NCI-H146 treated with DMSO at 0.1 percent for 48 hours (cell line): ENCODE data around the gene NOVA1.
A peak's percentile ranks its signal among the peaks of the same experiment; 100 is the strongest.

Experiments
- DNase-seq: peaks from one replicate; lab custom pipeline; 2025; ENCODE audit not compliant: unreplicated experiment; lab: John Stamatoyannopoulos, UW

Gene NOVA1

GRCh38 chr14:26463136-26463535 is 134.7 kb downstream of the NOVA1 start:
- DNase-seq, result no peak

- no peak for DNase-seq
Observed at GRCh38 chr14:26454105-26454504, 143.7 kb downstream of the NOVA1 start.

GRCh38 chr14:26448181-26448855 is 149.5 kb downstream of the NOVA1 start:
- DNase-seq, result peak; percentile 62

DNA sequence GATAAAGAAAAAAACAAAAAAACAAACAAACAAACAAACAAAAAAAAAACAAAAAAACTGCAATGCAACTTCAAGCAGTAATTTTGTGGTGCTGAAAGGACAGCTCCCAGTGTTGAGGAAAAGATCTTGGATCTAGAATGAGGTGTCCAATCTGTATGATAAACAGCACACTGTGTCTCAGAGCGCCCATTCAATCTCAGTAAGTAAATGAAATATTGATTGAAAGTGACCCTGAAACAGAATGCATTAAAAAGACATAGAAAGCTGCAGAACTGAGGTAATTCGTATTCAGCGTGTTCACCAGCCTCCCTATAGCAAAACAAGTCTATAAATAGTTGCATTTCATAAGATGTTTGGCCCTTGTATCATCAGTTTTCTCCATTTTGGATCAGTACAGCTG is 153.0 kb downstream of the NOVA1 start:
- DNase-seq, result no peak

DNA sequence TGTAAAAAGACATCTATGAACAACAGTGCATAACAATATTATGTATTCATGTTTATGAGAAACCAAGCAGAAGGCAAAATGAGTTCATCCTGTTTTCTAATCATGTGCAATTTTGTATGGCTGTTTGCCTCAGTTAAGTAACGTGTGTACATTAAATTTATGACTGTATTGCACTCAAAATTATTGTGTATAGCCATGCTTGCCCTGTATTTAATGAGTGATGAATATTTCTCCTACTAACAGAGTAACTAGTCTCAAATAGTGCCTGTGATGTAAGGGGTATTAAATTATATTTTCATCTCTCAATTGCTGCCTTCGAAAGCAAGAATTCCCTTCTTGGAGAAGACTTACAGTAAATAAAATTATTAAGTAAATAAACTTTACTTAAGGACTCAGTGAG is 154.2 kb downstream of the NOVA1 start:
- DNase-seq, result no peak

GRCh38 chr14:26429205-26429604 is 168.6 kb downstream of the NOVA1 start:
- DNase-seq, result no peak

DNA sequence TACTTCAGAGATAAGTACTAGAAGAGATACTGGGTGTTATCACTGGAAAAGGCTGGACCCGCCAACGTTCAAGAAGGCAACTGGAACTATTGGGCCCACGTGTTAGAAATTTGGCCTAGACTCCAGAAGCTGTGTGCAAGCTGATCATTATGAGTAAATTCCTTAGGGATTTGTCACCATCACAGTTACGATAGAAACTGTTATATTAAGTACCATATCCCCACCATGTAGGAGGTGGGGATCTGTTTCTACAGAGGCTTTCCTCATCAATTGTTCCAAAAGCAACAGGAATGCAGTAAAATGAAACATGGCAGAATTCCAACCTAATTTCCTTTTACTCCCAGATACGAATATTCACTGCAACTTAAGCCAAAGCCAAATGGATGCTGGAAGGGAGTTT is 170.7 kb downstream of the NOVA1 start:
- no peak for DNase-seq

DNA sequence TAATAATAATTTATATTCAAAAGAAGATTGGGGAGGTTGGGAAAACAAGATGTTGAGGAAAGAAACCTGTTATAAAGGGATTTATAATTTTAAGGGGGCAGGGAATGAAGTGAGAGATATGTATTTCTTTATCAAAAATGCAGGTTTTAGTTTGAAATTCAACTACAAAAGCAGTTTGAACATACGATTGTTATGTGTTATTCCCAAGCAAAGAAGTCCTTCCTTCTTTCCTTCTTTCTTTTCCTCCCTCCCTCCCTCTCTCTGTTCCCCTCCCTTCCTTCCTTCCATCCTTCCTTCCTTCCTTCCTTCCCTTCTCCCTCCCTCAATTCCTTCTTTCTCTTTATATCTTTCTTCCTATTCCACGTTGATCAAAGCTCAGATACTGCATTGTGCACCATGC is 173.3 kb downstream of the NOVA1 start:
- no peak for DNase-seq

DNA sequence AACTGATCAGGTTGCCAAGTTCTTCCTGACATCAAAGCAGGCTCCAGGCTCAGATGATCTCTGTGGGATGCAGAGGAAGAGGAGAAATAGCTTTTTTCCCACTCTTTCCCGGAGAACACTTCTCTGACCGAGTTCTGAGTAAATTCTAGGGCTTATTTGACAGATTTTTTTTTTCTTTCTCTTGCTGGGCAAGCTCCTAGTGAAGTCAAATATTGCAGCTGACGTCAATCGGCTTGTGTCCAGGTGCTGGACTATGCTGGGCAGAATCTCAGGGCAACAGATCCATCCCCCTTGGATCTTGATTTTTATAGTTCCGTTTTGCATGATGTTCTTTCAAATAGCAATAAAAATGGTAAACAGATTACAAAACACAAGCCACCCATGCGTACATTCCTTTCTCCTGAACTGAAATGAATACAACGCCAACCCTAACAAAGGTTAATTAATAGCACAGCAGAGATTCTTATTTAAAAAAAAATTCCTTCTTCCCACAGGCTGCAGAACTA is 182.2 kb downstream of the NOVA1 start:
- no peak for DNase-seq

DNA sequence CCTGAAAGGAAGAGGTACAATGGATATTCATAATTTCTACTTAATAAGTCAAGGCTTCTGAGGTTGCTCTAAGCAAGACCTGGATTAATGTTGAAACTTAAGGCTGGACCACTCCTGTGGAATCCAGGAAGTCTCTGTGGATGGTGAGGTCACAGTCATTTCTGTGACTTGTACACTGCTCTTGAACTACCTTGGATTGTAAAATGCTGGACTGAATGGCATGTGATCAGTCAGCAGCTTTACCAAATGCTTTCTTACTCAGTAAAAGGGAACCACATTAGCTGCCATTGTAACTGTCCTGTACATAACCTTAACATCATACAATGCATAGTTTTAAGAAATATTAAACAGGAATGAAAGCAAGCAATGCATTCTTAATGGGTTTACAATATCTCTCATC is 182.9 kb downstream of the NOVA1 start:
- DNase-seq, result no peak

DNA sequence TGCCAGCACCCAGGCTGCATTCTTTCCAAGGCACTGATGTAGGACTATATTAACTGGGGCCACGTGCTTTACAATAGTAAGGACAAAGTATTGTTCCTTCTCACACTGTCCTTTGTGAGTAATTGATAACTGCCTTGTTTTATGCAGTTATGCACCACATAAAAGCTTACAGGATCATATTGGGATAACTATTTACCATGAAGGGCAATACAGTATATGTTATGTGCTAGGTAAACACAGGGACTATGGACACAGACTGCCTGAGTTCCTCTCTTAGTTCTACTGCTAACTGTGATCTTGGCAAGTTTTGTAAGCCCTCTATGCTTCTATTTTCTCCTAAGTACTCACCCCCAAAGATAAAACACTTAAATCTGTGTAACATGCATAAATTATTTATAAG is 183.7 kb downstream of the NOVA1 start:
- no peak for DNase-seq

DNA sequence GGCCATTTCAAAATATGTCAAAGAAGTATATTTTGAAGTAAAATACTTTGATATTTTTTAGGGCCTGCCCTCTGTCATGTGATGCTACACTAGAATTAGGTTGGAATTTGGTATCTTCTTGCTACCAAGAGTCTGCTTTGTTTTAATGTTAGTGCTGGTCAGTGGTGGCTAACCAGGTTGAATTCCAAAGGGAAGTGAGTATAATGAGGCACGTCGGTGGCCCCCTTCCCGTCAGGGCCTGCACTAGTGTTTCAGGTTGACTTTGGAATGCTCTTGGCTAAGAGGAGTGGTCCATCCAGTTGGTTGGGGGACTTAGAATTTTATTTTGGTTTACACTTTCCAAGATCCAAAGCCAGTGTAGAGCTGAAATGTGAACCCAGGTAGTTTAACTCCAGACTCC is 185.4 kb downstream of the NOVA1 start:
- no peak for DNase-seq

GRCh38 chr14:26410189-26410685 is 187.6 kb downstream of the NOVA1 start:
- no peak for DNase-seq

DNA sequence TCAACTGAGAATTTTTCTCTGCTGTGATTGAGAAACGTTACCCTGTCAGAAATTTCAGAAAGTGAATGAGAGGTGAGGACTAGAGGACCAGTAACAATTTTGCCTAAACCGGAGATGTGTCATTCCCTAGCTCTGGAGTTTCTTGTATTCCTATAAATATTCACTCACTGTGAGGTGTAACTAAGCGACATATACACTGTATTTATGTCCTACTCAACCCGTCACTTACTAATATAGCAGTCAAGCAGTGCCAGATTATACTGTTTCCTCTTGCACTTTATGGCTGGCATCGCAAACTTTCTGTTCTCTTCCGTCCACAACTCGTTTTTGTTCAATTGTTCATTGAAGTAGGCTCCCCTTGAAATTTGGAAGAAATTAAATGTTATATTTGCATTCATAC is 192.9 kb downstream of the NOVA1 start:
- DNase-seq, result no peak

DNA sequence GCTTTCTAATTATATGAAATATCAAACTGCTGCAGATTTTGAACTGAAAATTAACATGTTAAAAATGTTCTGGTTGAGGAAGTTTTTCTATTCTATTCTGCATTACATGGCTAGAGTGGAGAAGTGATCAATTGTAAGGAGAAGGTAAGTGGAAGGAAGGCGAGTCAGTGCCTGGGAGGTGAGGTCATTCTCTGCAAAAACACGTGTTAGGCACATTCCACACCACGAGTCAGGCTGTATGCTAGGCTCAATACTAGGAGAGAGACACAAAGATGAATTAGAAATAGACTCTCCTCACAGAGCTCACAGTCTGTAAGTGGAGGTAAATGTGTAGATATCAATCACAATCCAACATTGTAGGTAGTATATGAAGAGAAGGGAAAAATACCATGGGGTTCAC is 194.1 kb downstream of the NOVA1 start:
- DNase-seq, result no peak

DNA sequence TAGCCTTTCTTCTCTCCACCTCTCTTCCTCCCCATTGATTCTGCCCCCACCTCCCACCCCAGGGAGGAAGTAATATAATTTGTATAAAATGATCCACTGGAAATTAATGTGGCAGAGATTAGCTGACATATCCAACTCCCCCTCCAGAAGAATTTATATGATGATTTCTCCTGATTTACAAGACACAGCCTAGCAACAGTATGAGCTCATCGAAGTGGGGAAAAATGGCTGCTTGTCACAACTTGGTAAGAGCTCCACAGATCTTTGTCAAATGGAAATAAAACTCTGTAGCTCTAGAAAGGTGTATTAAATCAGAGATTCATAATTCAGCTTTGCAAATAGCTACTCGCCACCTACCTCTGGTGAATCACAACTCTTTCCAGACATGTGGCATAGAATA is 195.7 kb downstream of the NOVA1 start:
- no peak for DNase-seq

GRCh38 chr14:26401179-26401968 is 196.5 kb downstream of the NOVA1 start:
- DNase-seq, result peak; percentile 33

GRCh38 chr14:26400373-26400772 is 197.5 kb downstream of the NOVA1 start:
- no peak for DNase-seq

GRCh38 chr14:26398616-26399015 is 199.2 kb downstream of the NOVA1 start:
- no peak for DNase-seq
